ENCODE results near the gene RAB5B.

RAB5B gene

DNA sequence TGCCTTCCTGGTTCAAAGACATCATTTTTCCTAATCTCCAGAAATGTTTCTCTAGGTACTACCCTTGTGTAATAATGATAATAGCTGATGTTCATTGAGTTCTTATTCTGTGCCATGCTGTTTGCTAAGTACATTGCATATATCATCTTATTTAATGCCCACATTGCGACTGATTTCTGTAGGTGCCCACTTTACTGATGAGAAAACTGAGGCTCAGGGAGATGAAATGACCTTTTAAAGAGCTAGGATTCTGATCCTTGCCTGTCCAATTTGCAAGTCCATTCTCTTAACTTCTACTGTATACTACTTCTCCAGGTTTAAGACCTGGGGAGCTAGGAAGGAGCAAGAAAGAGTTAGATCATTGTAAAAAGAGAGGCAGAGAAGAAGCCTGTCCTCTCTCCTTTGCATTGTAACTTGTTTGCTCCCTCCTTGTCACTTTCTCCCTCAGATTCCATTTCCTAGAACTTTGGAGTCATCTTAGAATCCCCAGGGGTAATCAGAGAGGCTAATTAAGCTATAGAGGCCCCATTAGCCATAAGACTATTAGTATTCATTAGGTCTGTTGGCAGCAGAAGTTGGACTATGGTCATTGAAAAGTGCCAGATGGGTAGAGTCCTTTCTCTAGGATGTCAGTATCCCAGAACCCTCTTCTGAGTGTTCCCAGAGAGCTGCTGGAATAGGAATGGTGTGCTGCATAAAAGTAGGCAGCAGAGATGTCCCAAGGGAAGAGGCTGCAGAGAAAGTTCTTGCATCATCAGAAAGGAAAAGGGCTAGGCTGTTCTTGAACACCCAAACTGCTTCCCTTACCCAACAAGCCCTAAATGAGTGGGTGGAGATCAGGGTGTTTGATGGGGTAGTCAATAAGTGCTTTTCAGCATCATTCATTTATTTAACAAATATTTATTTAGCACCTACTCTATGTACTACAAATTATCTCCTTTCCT is 39.8 kb upstream of the RAB5B start:
- DNase-seq (ENCODE audit: insufficient read length, low spot score) (no peak), FAIRE-seq (no peak)
- TF ChIP-seq POLR2A (IDR thresholded peaks at IDR 0.05; ENCODE audit: low read depth, low read length): no peak

DNA sequence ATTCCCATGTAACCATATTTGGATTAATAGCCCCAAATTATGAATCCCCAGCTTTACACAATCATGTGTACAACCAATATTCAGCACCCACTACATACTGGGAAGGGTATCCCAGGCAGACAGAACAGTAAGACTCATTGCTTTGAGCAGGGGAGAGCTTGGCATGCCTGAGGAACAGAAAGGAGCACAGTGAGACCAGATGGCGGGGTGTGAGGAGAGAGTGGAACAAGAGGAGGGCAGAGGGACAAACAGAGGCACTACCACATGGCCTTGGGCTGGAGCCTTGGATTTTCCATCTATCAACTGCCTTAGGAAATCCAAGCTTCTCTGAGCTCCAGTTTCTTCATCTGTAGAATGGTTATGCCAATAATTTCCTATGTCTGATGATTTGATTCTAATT is 39.1 kb upstream of the RAB5B start:
- FAIRE-seq: no peak
- TF ChIP-seq POLR2A (IDR thresholded peaks at IDR 0.05; ENCODE audit: low read depth, low read length): no peak

DNA sequence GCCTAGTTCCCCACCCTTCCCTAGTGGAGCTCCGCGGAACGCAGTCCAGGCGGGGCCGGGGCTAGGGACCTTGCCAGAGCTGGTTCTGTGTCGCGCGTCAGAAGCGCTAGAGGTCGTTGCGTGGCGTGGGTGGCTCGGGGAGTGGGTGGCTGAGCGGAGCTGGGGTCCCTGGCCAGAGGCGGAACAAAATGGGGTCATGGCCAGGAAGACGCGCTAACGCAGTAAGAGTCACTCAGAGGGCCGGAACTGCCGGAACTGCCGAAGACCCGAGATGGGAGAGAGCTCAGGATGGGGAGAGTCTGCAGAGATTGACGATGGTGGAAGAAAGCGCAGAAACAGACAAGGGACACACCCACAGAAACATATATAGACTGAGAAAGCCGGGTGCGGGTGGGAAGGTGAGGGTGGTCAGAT is 38.1 kb upstream of the RAB5B start:
- DNase-seq (ENCODE audit: insufficient read length, low spot score) (no peak), FAIRE-seq (no peak)
- TF ChIP-seq POLR2A (IDR thresholded peaks at IDR 0.05; ENCODE audit: low read depth, low read length): no peak

More for the DNA sequence above, 39.1 kb upstream of the RAB5B start:
- DNase-seq (ENCODE audit: insufficient read length, low spot score): no peak

DNA sequence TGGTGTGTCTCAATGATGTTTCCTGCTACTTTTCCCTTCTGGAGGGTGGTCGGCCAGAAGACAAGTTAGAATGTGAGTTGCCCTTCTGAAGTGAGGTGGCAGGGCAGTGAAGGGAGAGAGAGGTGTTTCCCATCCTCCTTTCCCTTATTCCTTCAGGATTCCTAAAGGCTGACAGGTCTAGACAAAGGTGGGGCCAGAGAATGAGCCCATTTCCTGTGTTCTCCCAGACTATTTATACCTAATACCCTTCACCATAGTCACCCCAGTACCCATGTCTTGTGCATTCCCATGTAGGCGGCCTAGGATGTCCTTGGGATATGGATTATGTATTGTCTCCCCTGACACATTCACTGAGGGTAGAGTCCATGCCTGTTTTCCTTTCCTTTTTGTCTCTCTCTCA is 35.9 kb upstream of the RAB5B start:
- DNase-seq (ENCODE audit: insufficient read length, low spot score) (no peak), FAIRE-seq (no peak)
- no peak for TF ChIP-seq POLR2A (IDR thresholded peaks at IDR 0.05; ENCODE audit: low read depth, low read length)

- FAIRE-seq (no peak), DNase-seq (ENCODE audit: insufficient read length, low spot score) (no peak)
Measured at GRCh38 chr12:55938826-55939501, 34.9 kb upstream of the RAB5B start.

DNA sequence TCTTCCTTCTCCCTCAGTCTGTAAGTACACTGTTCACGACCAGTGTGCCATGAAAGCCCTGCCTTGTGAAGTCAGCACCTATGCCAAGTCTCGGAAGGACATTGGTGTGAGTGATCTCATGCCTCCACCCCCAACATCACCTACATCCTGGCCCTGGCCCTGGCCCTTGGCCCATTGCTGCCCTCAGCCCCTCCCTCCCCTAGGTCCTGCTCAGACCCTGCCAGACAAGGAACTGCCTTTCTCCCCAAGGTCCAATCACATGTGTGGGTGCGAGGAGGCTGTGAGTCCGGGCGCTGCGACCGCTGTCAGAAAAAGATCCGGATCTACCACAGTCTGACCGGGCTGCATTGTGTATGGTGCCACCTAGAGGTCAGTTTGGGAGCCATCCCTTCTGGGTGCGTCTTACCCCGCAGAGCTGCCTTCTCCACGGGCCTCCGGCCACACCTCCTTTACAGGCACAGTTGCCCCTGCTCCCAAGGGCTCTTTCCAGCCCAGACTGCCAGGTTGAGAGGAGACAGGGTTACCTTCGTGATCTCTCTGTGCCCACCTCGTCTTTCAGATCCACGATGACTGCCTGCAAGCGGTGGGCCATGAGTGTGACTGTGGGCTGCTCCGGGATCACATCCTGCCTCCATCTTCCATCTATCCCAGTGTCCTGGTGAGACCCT is 33.7 kb upstream of the RAB5B start:
- DNase-seq (ENCODE audit: insufficient read length, low spot score): peak; percentile 81
- TF ChIP-seq POLR2A (IDR thresholded peaks at IDR 0.05; ENCODE audit: low read depth, low read length): no peak
- FAIRE-seq: peak; percentile 78

More at GRCh38 chr12:55938826-55939501, 34.9 kb upstream of the RAB5B start:
- TF ChIP-seq POLR2A (IDR thresholded peaks at IDR 0.05; ENCODE audit: low read depth, low read length): no peak

GRCh38 chr12:55942055-55942454 is 31.8 kb upstream of the RAB5B start:
- no peak for FAIRE-seq
- no peak for TF ChIP-seq POLR2A (IDR thresholded peaks at IDR 0.05; ENCODE audit: low read depth, low read length)
- no peak for DNase-seq (ENCODE audit: insufficient read length, low spot score)

DNA sequence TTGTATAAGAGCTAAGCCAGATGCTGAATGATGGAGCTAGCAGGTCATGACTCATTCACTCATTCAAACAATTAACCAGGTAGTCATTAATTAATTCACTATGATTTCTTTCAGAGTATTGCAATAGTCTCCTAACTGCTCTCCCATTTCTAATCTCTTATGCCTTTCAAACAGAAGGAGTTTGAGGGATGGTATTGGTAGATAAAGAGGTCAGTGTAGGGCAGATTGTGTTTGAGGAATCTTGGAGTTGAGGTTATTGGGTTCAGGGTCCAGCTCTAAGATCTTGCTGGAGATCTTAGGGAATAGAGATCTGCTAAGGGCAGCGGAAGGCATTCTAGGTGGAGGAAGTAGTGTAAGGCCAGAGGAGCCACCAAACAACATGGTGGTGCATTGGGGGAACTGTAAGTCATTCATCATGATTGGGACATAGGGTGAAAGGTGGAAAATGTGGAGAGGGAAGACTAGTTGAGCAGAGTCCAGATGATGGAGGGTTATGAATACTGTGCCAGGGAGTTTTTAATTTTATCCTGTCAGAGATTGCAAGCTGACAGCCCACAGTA is 31.2 kb upstream of the RAB5B start:
- no peak for FAIRE-seq

GRCh38 chr12:55946553-55946952 is 27.3 kb upstream of the RAB5B start:
- no peak for TF ChIP-seq POLR2A (IDR thresholded peaks at IDR 0.05; ENCODE audit: low read depth, low read length)
- no peak for DNase-seq (ENCODE audit: insufficient read length, low spot score)
- FAIRE-seq: no peak

More for the DNA sequence above, 31.2 kb upstream of the RAB5B start:
- TF ChIP-seq POLR2A (IDR thresholded peaks at IDR 0.05; ENCODE audit: low read depth, low read length): no peak
- no peak for DNase-seq (ENCODE audit: insufficient read length, low spot score)

GRCh38 chr12:55955344-55955743 is 18.5 kb upstream of the RAB5B start:
- FAIRE-seq (no peak), DNase-seq (ENCODE audit: insufficient read length, low spot score) (no peak)
- no peak for TF ChIP-seq POLR2A (IDR thresholded peaks at IDR 0.05; ENCODE audit: low read depth, low read length)

- DNase-seq (ENCODE audit: insufficient read length, low spot score) (no peak), FAIRE-seq (no peak)
- no peak for TF ChIP-seq POLR2A (IDR thresholded peaks at IDR 0.05; ENCODE audit: low read depth, low read length)
Measured at GRCh38 chr12:55955800-55956508, 17.9 kb upstream of the RAB5B start.

- no peak for TF ChIP-seq POLR2A (IDR thresholded peaks at IDR 0.05; ENCODE audit: low read depth, low read length)
- FAIRE-seq (no peak), DNase-seq (ENCODE audit: insufficient read length, low spot score) (no peak)
Measured at GRCh38 chr12:55957106-55957859, 16.6 kb upstream of the RAB5B start.

DNA sequence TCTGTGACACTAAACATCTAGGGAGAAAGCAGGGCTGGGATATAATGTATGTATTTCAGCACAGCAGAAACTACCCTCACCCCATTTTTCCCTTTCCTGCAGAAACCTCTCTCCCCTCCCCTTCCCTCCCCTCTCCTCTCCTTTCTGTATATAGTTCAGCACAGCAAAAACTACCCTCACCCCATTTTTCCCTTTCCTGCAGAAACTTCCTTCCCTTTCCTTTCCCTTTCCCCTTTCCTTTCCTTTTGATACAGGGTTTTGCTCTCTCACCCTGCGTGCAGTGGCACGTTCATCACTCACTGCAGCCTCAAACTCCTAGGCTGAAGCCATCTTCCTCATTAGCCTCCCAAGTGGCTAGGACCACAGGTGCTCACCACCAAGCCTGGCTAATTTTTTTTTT is 10.1 kb upstream of the RAB5B start:
- no peak for TF ChIP-seq POLR2A (IDR thresholded peaks at IDR 0.05; ENCODE audit: low read depth, low read length)
- no peak for DNase-seq (ENCODE audit: insufficient read length, low spot score)
- FAIRE-seq: no peak

All from H54 (cell line).